SU-DHL-6 (cell line): Measurements from ENCODE around the gene BCLAF1.

Source experiments
- CTCF ChIP-seq: fragments of 200-600 bp; sonication (generic); IDR thresholded peaks from one replicate; pipeline ENCODE4 v1.5.1; 2017; ENCODE audit warnings: antibody characterized with exemption, mild to moderate bottlenecking, low read length, moderate library complexity; ENCODE audit not compliant: insufficient read depth, poor library complexity, severe bottlenecking
- EZH2phosphoT487 ChIP-seq: fragments of 200-600 bp; sonication (generic), shearing (Covaris generic); conservative IDR thresholded peaks from 2 replicates; pipeline ENCODE4 v1.6.1; 2018; ENCODE audit warnings: mild to moderate bottlenecking, antibody characterized with exemption, low read length, moderate library complexity, mixed read lengths

DNA sequence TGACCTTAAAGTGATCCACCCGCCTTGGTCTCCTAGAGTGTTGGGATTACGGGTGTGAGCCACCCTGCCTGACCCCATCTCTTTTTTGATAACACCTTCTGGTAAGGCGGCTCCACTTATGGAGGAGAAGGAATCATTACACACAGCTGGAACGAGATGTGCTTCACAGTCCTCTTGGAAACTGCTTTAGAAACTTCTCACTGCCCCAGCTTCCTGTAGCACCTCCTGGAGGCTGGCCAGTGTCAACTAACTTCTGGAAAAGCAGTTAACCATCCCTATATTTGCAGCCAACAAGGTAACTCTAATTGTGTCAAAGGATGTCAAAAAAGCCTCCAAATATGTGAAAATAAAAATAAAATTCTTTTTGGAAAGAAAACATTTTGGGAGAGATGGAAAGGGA lies 48.8 kb upstream of the BCLAF1 start:
- TF ChIP-seq CTCF (no peak), EZH2phosphoT487 (no peak)
